GM23248 (cell line): ENCODE data around the gene FCRLB.
"Not testable (repeated sequence)": the region's sequence is repeated elsewhere in the genome, so short reads cannot be mapped to it uniquely, and the experiment has no call there.

ENCODE experiments used
- EZH2 ChIP-seq: fragments of 200-600 bp; sonication (generic); IDR thresholded peaks from 2 replicates; pipeline ENCODE4 v1.6.1; 2018; ENCODE audit warnings: antibody characterized with exemption, mild to moderate bottlenecking; ENCODE audit not compliant: insufficient read depth, poor library complexity, severe bottlenecking
- EZH2phosphoT487 ChIP-seq: fragments of 200-600 bp; sonication (generic); IDR thresholded peaks from 2 replicates; pipeline ENCODE4 v1.6.1; 2018; ENCODE audit warnings: antibody characterized with exemption, moderate library complexity, mild to moderate bottlenecking, low read depth; ENCODE audit not compliant: insufficient read depth

DNA sequence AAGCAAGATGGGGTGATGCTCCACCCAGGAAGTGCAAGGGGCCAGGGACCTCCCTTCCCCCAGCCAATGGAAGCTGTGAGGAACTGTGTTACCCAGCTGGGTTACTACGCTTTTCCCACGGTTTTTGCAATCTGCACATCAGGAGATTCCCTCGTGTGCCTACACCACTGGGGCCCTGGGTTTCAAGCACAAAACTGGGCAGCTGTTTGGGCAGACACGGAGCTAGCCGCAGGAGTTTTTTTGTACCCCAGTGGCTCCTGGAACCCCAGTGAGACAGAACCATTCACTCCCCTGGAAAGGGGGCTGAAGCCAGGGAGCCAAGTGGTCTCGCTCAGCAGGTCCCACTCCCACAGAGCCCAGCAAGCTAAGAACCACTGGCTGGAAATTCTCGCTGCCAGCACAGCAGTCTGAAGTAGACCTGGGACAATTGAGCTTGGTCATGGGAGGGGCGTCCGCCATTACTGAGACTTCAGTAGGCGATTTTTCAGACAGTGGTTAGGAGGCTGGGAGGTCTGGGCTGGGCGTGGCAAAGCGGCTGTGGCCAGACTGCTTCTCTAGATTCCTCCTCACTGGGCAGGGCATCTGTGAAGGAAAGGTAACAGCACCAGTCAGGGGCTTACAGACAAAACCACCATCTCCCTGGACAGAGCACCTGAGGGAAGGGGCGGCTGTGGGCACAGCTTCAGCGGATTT is 28.2 kb upstream of the FCRLB start:
- TF ChIP-seq EZH2, EZH2phosphoT487: not testable (repeated sequence)
